Karpas-422 (cell line): ENCODE measurements around the gene LRCH1. TPM values are rescaled to one million over a fixed set of nuclear protein-coding genes. Genes with fewer than 3 reads are reported as not detected.

Experiments used
- DNase-seq: peaks from one replicate; pipeline ENCODE4 v3.0.0-alpha.2; 2015
- H2AFZ ChIP-seq: fragments of 200-600 bp; sonication (generic); 2 replicates; pipeline ENCODE4 v1.6.1; 2014; ENCODE audit warnings: antibody characterized with exemption, low read length, mixed read lengths
- H3K27ac ChIP-seq: fragments of 200-600 bp; sonication (generic); 2 replicates; pipeline ENCODE4 v1.5.1; 2014; ENCODE audit warnings: mild to moderate bottlenecking, low read length, moderate library complexity
- H3K27me3 ChIP-seq: fragments of 200-600 bp; sonication (generic); 2 replicates; pipeline ENCODE4 v1.6.1; 2014; ENCODE audit warnings: low read length, mixed read lengths
- H3K36me3 ChIP-seq: fragments of 200-600 bp; sonication (generic); 2 replicates; pipeline ENCODE4 v1.6.1; 2014; ENCODE audit warnings: low read length, mixed read lengths; ENCODE audit not compliant: insufficient read depth
- H3K4me1 ChIP-seq: fragments of 200-600 bp; sonication (generic); 2 replicates; pipeline ENCODE4 v1.6.1; 2014; ENCODE audit warnings: mild to moderate bottlenecking, low read length, mixed read lengths
- H3K4me2 ChIP-seq: fragments of 200-600 bp; sonication (generic); 2 replicates; pipeline ENCODE4 v1.6.1; 2014; ENCODE audit warnings: low read length, low read depth, mild to moderate bottlenecking; ENCODE audit not compliant: poor library complexity, severe bottlenecking
- H3K4me3 ChIP-seq: fragments of 200-600 bp; sonication (generic); 2 replicates; pipeline ENCODE4 v1.5.1; 2014; ENCODE audit warnings: mild to moderate bottlenecking, antibody characterized with exemption, low read length, mixed read lengths
- H3K79me2 ChIP-seq: fragments of 200-600 bp; sonication (generic); 2 replicates; pipeline ENCODE4 v1.6.1; 2014; ENCODE audit warnings: mild to moderate bottlenecking, low read length, mixed read lengths
- H3K9ac ChIP-seq: fragments of 200-600 bp; sonication (generic); 2 replicates; pipeline ENCODE4 v1.6.0; 2014; ENCODE audit warnings: low read length
- H3K9me2 ChIP-seq: fragments of 200-600 bp; sonication (generic), shearing (Covaris generic); replicated peaks from 2 replicates; pipeline ENCODE4 v1.6.0; 2014; ENCODE audit warnings: mild to moderate bottlenecking, low read length, moderate library complexity; ENCODE audit not compliant: insufficient read depth
- H3K9me3 ChIP-seq: fragments of 300-700, 200-600 bp; sonication (generic); 2 replicates; pipeline ENCODE4 v1.6.1; 2014; ENCODE audit warnings: low read length, mixed read lengths
- H4K20me1 ChIP-seq: fragments of 200-600 bp; sonication (generic); 2 replicates; pipeline ENCODE4 v1.6.1; 2014; ENCODE audit warnings: mild to moderate bottlenecking, antibody characterized with exemption, low read length, low read depth; ENCODE audit not compliant: insufficient read depth
- total RNA-seq: library from RNA; depleted of rRNA; stranded (reverse); fragments of >200 nt; shearing (Covaris generic); gene quantifications from 2 replicates; pipeline ENCODE4 v1.2.3, GENCODE V29; 2014; ENCODE audit warnings: low replicate concordance

The LRCH1 gene
- total RNA-seq, 1 experiment from 2014 or later: 0.56 TPM

DNA sequence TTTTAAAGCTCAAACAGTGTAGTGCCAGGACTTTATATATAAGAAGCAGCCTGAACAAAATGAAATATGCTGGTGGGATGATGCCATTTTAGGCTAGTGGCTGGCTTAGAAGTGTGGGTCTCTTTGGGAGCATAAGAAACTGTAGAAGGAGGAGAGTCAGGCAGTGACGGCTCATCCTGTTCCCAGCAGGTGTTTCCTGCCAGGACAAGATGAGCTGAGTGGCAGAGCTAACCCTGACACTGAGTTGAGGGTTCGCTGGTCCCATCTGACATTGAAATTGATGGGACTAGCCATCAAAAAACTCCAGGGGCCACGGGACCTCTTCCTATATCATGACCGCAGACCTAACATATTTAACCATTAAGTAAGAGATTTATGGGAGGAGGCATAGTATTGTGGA lies 192.7 kb downstream of the LRCH1 start:
- no peaks in the 10 kb centered on the region for H3K79me2 ChIP-seq
- H3K4me3 ChIP-seq: no peak overlapping the region
- H3K4me1 ChIP-seq: no peaks in the 10 kb centered on the region
- no peaks in the 10 kb centered on the region for H3K27me3 ChIP-seq
- H4K20me1 ChIP-seq: no peaks in the 10 kb centered on the region
- no peak for DNase-seq
- no peaks in the 10 kb centered on the region for H3K9me2 ChIP-seq
- H3K27ac ChIP-seq: no peak overlapping the region
- no peaks in the 10 kb centered on the region for H3K36me3 ChIP-seq
- no peaks in the 10 kb centered on the region for H3K9me3 ChIP-seq
- H3K4me2 ChIP-seq: no peak overlapping the region
- no peak overlapping the region for H2AFZ ChIP-seq
- H3K9ac ChIP-seq: no peak overlapping the region

DNA sequence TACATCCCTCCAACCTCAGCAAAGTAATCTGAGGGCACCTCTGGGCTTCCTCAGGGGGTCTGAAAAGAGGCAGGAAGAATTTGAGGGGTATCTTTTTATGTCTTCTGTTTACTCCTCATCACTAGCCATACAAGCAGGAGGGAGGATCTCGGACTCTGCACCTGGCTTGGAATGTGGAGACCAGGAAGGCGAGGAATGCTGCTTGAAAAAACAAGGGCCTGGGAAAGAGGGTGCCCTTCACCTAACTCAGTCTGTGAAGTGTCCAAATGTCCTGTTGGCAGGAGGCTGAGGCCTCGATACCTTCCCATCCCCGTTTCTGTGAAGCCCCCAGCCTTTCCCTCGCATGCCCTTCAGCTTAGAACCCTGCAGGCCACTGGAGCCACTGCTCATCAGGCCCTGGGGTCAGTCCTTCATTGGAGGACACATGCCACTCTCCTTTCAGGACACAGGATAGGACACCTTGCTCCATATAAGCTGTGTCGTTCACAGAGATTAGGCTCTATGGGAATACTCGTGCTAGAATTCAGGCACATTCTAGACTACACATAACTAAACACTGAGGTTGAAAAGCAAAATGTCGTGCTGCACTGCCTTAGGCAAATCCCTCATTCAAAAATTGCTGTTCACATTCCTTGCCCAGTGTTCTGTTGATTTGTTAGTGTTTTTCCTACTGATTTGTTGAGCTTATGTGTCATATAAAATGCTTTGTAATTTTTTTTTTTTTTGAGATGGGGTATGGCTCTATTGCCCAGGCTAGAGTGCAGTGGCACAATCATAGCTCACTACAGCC lies 194.3 kb downstream of the LRCH1 start:
- Histone ChIP-seq H3K79me2 (no peaks in the 10 kb centered on the region), H3K4me1 (peaks cover 10% of the 10 kb centered on the region), H3K9ac (no peak overlapping the region), H3K27me3 (no peaks in the 10 kb centered on the region), H3K9me2 (no peaks in the 10 kb centered on the region), H3K4me2 (no peak overlapping the region), H4K20me1 (no peaks in the 10 kb centered on the region), H3K9me3 (no peaks in the 10 kb centered on the region), H3K27ac (no peak overlapping the region), H2AFZ (no peak overlapping the region), H3K4me3 (no peak overlapping the region), H3K36me3 (no peaks in the 10 kb centered on the region)
- DNase-seq: no peak

GRCh38 chr13:46748300-46748699 lies 195.3 kb downstream of the LRCH1 start:
- H3K9me3 ChIP-seq: no peaks in the 10 kb centered on the region
- no peak overlapping the region for H2AFZ ChIP-seq
- no peak overlapping the region for H3K4me3 ChIP-seq
- no peak overlapping the region for H3K9ac ChIP-seq
- H4K20me1 ChIP-seq: no peaks in the 10 kb centered on the region
- H3K9me2 ChIP-seq: no peaks in the 10 kb centered on the region
- no peak overlapping the region for H3K4me2 ChIP-seq
- H3K36me3 ChIP-seq: no peaks in the 10 kb centered on the region
- peaks cover 11% of the 10 kb centered on the region for H3K4me1 ChIP-seq
- no peaks in the 10 kb centered on the region for H3K79me2 ChIP-seq
- no peak for DNase-seq
- H3K27ac ChIP-seq: no peak overlapping the region
- no peaks in the 10 kb centered on the region for H3K27me3 ChIP-seq

DNA sequence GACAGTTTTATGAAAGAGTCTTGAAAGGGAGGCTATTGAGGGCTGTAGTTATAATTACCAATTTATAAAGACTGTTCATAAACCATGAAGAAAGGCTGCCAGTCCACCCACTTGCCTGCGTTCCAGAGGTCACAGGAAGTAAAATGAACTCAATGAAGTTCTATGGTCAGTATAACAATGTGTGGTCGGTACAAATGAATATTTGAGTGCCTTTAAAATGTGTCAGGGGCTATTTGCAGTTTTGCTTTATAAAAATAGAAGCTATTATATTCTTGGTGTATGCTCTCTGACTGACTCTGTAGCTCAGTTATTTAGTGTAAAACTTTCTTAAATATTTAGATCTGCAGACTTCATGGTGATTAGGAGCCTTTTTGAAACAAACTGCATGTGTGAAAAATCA lies 197.0 kb downstream of the LRCH1 start:
- no peak overlapping the region for H3K27ac ChIP-seq
- no peaks in the 10 kb centered on the region for H4K20me1 ChIP-seq
- DNase-seq: no peak
- no peak overlapping the region for H3K9ac ChIP-seq
- peaks cover 11% of the 10 kb centered on the region for H3K4me1 ChIP-seq
- H3K9me3 ChIP-seq: no peaks in the 10 kb centered on the region
- H2AFZ ChIP-seq: no peak overlapping the region
- no peaks in the 10 kb centered on the region for H3K79me2 ChIP-seq
- no peak overlapping the region for H3K4me2 ChIP-seq
- H3K4me3 ChIP-seq: no peak overlapping the region
- H3K27me3 ChIP-seq: no peaks in the 10 kb centered on the region
- H3K36me3 ChIP-seq: no peaks in the 10 kb centered on the region
- H3K9me2 ChIP-seq: no peaks in the 10 kb centered on the region

DNA sequence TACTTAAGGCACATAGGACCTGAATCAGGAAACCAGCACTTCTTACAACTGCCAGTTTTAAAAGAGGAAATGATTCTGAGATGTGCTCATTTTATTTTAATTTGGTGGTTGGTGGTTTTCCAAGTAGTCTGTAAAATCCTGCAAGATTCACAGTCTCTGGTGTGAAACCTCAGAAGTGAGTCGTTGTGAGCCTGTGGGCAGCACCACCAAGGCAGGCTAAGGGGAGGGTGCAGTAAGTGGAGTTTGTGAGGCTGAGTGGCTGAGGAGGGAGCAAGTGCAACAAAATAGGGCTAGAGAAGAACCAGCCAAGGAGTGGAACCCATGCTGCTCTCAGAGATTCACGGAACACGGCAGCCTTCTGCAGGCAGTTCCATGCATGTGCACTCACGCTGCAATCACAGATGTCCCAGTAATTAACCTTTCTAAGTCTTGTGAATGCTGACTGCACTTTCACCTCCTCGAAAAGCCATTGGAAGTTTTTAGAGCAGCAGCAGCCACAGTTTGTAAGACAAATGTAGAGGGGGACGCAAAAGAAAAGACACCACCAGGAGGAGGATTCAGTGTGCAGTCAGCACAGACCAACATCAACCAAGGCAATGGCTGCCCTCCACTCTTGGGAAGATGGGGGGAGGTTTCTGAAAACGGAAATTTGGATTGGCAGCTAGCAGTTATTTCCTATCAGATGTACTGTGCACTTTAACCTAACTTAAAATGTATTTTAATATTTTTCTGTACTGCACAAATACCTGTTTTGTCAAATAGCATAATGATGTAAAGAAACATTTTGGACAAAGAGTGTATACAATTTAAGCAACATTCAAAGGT lies 199.1 kb downstream of the LRCH1 start:
- Histone ChIP-seq H3K27ac (no peak overlapping the region), H3K9me3 (no peaks in the 10 kb centered on the region), H3K4me3 (no peak overlapping the region), H4K20me1 (no peaks in the 10 kb centered on the region), H3K9ac (no peak overlapping the region), H3K27me3 (no peaks in the 10 kb centered on the region), H3K4me1 (peaks cover 11% of the 10 kb centered on the region), H3K79me2 (no peaks in the 10 kb centered on the region), H3K36me3 (no peaks in the 10 kb centered on the region), H3K4me2 (peak overlapping the region; percentile 11), H2AFZ (no peak overlapping the region), H3K9me2 (no peaks in the 10 kb centered on the region)
- DNase-seq: peak; percentile 49

DNA sequence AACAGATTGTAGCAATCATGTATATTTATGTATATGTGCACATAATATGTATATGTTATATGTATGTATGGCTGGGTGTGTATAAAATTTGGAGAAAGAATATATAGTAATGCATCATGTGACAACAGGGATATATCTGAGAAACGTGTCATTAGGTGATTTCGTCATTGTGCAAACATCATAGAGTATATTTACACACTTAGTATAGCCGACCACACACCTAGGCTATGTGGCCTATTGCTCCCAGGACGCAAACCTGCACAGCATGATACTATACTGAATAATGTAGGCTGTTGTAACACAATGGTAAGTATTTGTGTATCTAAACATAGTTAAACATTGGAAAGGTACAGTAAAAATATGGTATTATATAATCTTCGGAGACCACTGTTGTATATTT lies 200.2 kb downstream of the LRCH1 start:
- H3K9me2 ChIP-seq: no peaks in the 10 kb centered on the region
- no peak overlapping the region for H2AFZ ChIP-seq
- no peak for DNase-seq
- H4K20me1 ChIP-seq: no peaks in the 10 kb centered on the region
- no peaks in the 10 kb centered on the region for H3K27me3 ChIP-seq
- H3K36me3 ChIP-seq: no peaks in the 10 kb centered on the region
- no peaks in the 10 kb centered on the region for H3K9me3 ChIP-seq
- no peak overlapping the region for H3K4me3 ChIP-seq
- no peak overlapping the region for H3K4me2 ChIP-seq
- peaks cover 11% of the 10 kb centered on the region for H3K4me1 ChIP-seq
- H3K79me2 ChIP-seq: no peaks in the 10 kb centered on the region
- H3K9ac ChIP-seq: no peak overlapping the region
- H3K27ac ChIP-seq: no peak overlapping the region

DNA sequence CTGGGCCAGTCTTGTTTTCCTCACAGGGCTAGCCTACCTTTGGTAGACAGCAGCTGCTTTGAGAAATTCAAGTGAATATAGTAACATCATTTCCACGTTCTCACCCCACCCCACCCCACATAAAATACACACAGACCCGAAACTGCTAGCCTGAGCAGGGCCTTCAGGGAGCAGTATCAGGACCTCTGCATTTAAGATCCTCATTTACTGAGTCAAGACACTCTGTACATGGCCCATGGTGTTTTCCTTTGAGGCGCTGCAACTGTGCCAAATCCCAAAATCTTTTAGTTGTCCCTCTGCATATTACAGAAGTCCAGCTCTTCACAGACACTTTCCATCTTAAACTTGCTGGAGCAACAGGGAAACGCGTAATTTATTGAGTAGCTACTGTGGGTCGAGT lies 200.9 kb downstream of the LRCH1 start:
- H4K20me1 ChIP-seq: no peaks in the 10 kb centered on the region
- H3K4me2 ChIP-seq: no peak overlapping the region
- H3K27me3 ChIP-seq: no peaks in the 10 kb centered on the region

GRCh38 chr13:46754812-46755211 lies 201.8 kb downstream of the LRCH1 start:
- Histone ChIP-seq H2AFZ (no peak overlapping the region), H3K36me3 (no peaks in the 10 kb centered on the region), H3K9me2 (no peaks in the 10 kb centered on the region), H3K4me2 (no peak overlapping the region), H4K20me1 (no peaks in the 10 kb centered on the region), H3K4me3 (no peak overlapping the region), H3K9ac (no peak overlapping the region), H3K79me2 (no peaks in the 10 kb centered on the region), H3K9me3 (no peaks in the 10 kb centered on the region), H3K27ac (no peak overlapping the region), H3K27me3 (no peaks in the 10 kb centered on the region), H3K4me1 (peaks cover 17% of the 10 kb centered on the region)
- no peak for DNase-seq

More for the DNA sequence above, 200.9 kb downstream of the LRCH1 start:
- DNase-seq: no peak
- Histone ChIP-seq H3K9me3 (no peaks in the 10 kb centered on the region), H3K27ac (no peak overlapping the region), H3K79me2 (no peaks in the 10 kb centered on the region), H3K9ac (no peak overlapping the region), H3K4me1 (peaks cover 11% of the 10 kb centered on the region), H2AFZ (no peak overlapping the region), H3K36me3 (no peaks in the 10 kb centered on the region), H3K9me2 (no peaks in the 10 kb centered on the region), H3K4me3 (no peak overlapping the region)
